HepG2 (cell line): ENCODE results near the gene FBXO39.

ENCODE experiments used
- CTCF ChIP-seq: sonication (generic); formaldehyde crosslinking; IDR thresholded peaks from 2 replicates; pipeline ENCODE4 v1.5.0; 2020; ENCODE audit warnings: mild to moderate bottlenecking, missing genetic modification reagents, moderate library complexity
- ELF4 ChIP-seq: sonication (generic); formaldehyde crosslinking; IDR thresholded peaks from 2 replicates; pipeline ENCODE4 v1.5.0; 2020; ENCODE audit warnings: missing genetic modification reagents, mild to moderate bottlenecking, moderate library complexity, borderline replicate concordance
- SAFB2 ChIP-seq: sonication (generic); formaldehyde crosslinking; IDR thresholded peaks from 2 replicates; pipeline ENCODE4 v1.5.1; 2020; ENCODE audit warnings: missing genetic modification reagents, low read depth, mild to moderate bottlenecking, borderline replicate concordance
- SRF ChIP-seq: IDR thresholded peaks from 2 replicates; pipeline ENCODE4 v1.6.1; 2011; ENCODE audit warnings: mild to moderate bottlenecking, low read depth, low read length, moderate library complexity
- ZMYM4 ChIP-seq: sonication (generic); formaldehyde crosslinking; IDR thresholded peaks from 2 replicates; pipeline ENCODE4 v1.8.1; 2023; ENCODE audit warnings: mild to moderate bottlenecking, missing genetic modification reagents
- ZNF674 ChIP-seq: sonication (generic); formaldehyde crosslinking; IDR thresholded peaks from 2 replicates; pipeline ENCODE4 v1.5.0; 2020; ENCODE audit warnings: low read depth, mild to moderate bottlenecking, missing genetic modification reagents

- TF ChIP-seq ZNF674 (CRISPR knock-in tag) (no peak), CTCF (CRISPR knock-in tag) (no peak), ELF4 (no peak), SAFB2 (no peak), SRF (no peak), ZMYM4 (no peak)
These were observed 36.3 kb downstream of the FBXO39 start for GRCh38 chr17:6812295-6812694.
